Measurements from ENCODE around the gene GLG1.

DNA sequence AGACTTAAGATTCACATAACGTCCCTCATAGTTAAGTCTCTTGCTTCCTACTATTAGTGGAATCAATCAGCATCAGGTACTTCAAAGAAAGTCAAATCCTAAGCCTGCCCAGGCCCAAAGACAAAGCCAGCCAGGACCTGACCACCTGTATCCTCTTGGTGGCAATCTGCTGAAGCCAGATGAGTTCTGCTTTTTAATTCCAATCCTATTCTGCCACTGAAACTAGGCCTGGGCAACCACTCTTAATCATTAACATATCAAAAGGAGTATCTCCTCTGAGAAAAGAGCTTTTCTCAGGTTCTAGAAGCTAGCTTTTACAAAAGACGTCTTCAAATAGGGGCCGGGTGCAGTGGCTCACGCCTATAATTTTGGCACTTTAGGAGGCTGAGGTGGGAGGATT, 15.1 kb upstream of the GLG1 start:
- TF ChIP-seq, protein P1, sequence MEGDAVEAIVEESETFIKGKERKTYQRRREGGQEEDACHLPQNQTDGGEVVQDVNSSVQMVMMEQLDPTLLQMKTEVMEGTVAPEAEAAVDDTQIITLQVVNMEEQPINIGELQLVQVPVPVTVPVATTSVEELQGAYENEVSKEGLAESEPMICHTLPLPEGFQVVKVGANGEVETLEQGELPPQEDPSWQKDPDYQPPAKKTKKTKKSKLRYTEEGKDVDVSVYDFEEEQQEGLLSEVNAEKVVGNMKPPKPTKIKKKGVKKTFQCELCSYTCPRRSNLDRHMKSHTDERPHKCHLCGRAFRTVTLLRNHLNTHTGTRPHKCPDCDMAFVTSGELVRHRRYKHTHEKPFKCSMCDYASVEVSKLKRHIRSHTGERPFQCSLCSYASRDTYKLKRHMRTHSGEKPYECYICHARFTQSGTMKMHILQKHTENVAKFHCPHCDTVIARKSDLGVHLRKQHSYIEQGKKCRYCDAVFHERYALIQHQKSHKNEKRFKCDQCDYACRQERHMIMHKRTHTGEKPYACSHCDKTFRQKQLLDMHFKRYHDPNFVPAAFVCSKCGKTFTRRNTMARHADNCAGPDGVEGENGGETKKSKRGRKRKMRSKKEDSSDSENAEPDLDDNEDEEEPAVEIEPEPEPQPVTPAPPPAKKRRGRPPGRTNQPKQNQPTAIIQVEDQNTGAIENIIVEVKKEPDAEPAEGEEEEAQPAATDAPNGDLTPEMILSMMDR (IDR thresholded peaks at IDR 0.05; ENCODE audit: poor library complexity, severe bottlenecking): no peak
- TF ChIP-seq EZH2 (IDR thresholded peaks at IDR 0.05; ENCODE audit: borderline replicate concordance, insufficient read depth, low read length, poor library complexity, severe bottlenecking): no peak
- TF ChIP-seq TAF1 (IDR thresholded peaks at IDR 0.05; ENCODE audit: low read depth): no peak
- TF ChIP-seq EP300 (conservative IDR thresholded peaks at IDR 0.05; ENCODE audit: poor library complexity, severe bottlenecking): no peak

All from neural cell (in vitro differentiated cells).